ENCODE data around the gene ZNF605. TPM values are rescaled to one million over a fixed set of nuclear protein-coding genes. Genes with fewer than 3 reads are reported as not detected.

The ZNF605 gene
- total RNA-seq, 1 donor from 2014 or later = 6.6 TPM

DNA sequence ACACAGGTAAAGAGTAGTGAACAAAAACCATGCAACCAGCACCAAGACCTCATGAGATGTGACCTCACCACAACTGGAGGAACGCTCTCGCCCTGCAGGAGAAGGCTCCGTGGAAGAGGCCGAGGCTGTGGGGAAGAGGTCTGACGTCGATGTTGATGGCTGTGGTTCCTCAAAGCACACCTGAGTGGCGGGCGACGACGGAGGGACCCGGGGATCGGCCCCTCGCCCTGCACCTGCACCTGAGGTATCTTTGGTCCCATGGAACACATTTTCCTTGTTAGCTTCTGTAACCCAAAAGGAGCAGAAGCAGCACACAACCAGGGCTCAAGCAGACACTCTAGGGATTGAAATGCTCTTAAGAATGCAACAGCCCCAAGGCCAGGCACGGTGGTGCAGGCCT is 86.6 kb downstream of the ZNF605 start:
- TF ChIP-seq, protein P1, sequence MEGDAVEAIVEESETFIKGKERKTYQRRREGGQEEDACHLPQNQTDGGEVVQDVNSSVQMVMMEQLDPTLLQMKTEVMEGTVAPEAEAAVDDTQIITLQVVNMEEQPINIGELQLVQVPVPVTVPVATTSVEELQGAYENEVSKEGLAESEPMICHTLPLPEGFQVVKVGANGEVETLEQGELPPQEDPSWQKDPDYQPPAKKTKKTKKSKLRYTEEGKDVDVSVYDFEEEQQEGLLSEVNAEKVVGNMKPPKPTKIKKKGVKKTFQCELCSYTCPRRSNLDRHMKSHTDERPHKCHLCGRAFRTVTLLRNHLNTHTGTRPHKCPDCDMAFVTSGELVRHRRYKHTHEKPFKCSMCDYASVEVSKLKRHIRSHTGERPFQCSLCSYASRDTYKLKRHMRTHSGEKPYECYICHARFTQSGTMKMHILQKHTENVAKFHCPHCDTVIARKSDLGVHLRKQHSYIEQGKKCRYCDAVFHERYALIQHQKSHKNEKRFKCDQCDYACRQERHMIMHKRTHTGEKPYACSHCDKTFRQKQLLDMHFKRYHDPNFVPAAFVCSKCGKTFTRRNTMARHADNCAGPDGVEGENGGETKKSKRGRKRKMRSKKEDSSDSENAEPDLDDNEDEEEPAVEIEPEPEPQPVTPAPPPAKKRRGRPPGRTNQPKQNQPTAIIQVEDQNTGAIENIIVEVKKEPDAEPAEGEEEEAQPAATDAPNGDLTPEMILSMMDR (IDR thresholded peaks at IDR 0.05; ENCODE audit: insufficient read depth, low read length, poor library complexity, severe bottlenecking) = no peak
- DNase-seq (ENCODE audit: low read depth) = no peak
- no peaks in the 10 kb centered on the region for H3K27me3 ChIP-seq (ENCODE audit: control insufficient read depth, insufficient read depth, low read length)
- no peak overlapping the region for H3K4me3 ChIP-seq (ENCODE audit: low read depth, low read length)
- peaks cover 4% of the 10 kb centered on the region for H3K36me3 ChIP-seq (ENCODE audit: control insufficient read depth, insufficient read depth, low read length)

Other genes starting within 250 kb of the ZNF605 start
- gene PGAM5, start 245.5 kb downstream of the ZNF605 start, total RNA-seq = 40.4 and 47.1 TPM in 2 replicates
- 115 and 128 TPM in 2 replicates for gene ANKLE2, start 194.5 kb downstream of the ZNF605 start, total RNA-seq
- gene GOLGA3, start 127.4 kb downstream of the ZNF605 start, total RNA-seq = 73.2 and 79.1 TPM in 2 replicates
- 51.3 and 59.3 TPM in 2 replicates for gene CHFR, start 68.7 kb downstream of the ZNF605 start, total RNA-seq
- 11.3 and 12.0 TPM in 2 replicates for gene ZNF26, start 30.1 kb upstream of the ZNF605 start, total RNA-seq
- gene ZNF84, start 81.2 kb upstream of the ZNF605 start, total RNA-seq = 28.4 and 28.5 TPM in 2 replicates
- gene ZNF140, start 124.6 kb upstream of the ZNF605 start, total RNA-seq = 19.6 and 24.0 TPM in 2 replicates
- 0.63 and 0.82 TPM in 2 replicates for gene ZNF891, start 174.0 kb upstream of the ZNF605 start, total RNA-seq
- gene ZNF10, start 174.3 kb upstream of the ZNF605 start, total RNA-seq = 3.3 and 3.6 TPM in 2 replicates
- 18.6 and 26.2 TPM in 2 replicates for gene ZNF268, start 225.2 kb upstream of the ZNF605 start, total RNA-seq